OCI-LY7 (cell line): ENCODE data around the gene ENKD1. TPM values are rescaled to one million over a fixed set of nuclear protein-coding genes. Genes with fewer than 3 reads are reported as not detected.

Source experiments
- BruUV-seq: library from RNA; stranded (reverse); fragments of 400-500 nt; replicated peaks from 2 replicates; lab custom pipeline; 2021; lab: Mats Ljungman, UMichigan
- CTCF ChIA-PET: fragments of 300-600 bp; sonication (Branson Sonifier 250); formaldehyde crosslinking; loops from one replicate; lab custom pipeline; 2022; ENCODE audit warnings: antibody characterized with exemption; ENCODE audit not compliant: unreplicated experiment; lab: Charles Lee
- POLR2A ChIA-PET: fragments of 300-600 bp; sonication (Branson Sonifier 250); formaldehyde crosslinking; loops from one replicate; lab custom pipeline; 2022; ENCODE audit warnings: antibody characterized with exemption; lab: Charles Lee
- DNase-seq: peaks from one replicate; pipeline ENCODE4 v3.0.0-alpha.2; 2015; ENCODE audit warnings: low spot score
- H2AFZ ChIP-seq: fragments of 200-600 bp; sonication (generic), shearing (Covaris generic); 2 replicates; pipeline ENCODE4 v1.6.1; 2014; ENCODE audit warnings: mild to moderate bottlenecking, antibody characterized with exemption, low read length, moderate library complexity
- H3K27ac ChIP-seq: fragments of 200-600 bp; sonication (generic); 2 replicates; pipeline ENCODE4 v1.5.1; 2014; ENCODE audit warnings: mixed run types, low read depth, mild to moderate bottlenecking, moderate library complexity, low read length, inconsistent platforms; ENCODE audit not compliant: poor library complexity, severe bottlenecking
- H3K36me3 ChIP-seq: fragments of 200-600 bp; sonication (generic); 2 replicates; pipeline ENCODE4 v1.6.1; 2014; ENCODE audit warnings: mild to moderate bottlenecking, antibody characterized with exemption, low read length, moderate library complexity, mixed read lengths; ENCODE audit not compliant: insufficient read depth
- H3K4me1 ChIP-seq: fragments of 200-600 bp; sonication (generic); 2 replicates; pipeline ENCODE4 v1.5.1; 2014; ENCODE audit warnings: mild to moderate bottlenecking, low read length; ENCODE audit not compliant: insufficient read depth, poor library complexity, severe bottlenecking
- H3K4me2 ChIP-seq: fragments of 200-600 bp; sonication (generic); 2 replicates; pipeline ENCODE4 v1.6.1; 2014; ENCODE audit warnings: mild to moderate bottlenecking, low read length
- H3K4me3 ChIP-seq: fragments of 200-600 bp; sonication (generic); 2 replicates; pipeline ENCODE4 v1.5.1; 2014; ENCODE audit warnings: mild to moderate bottlenecking, low read depth, low read length; ENCODE audit not compliant: poor library complexity, severe bottlenecking
- H3K79me2 ChIP-seq: fragments of 200-600 bp; sonication (generic); 2 replicates; pipeline ENCODE4 v1.6.1; 2016; ENCODE audit warnings: low read depth, mild to moderate bottlenecking, low read length, moderate library complexity, mixed read lengths; ENCODE audit not compliant: insufficient read depth
- H3K9me2 ChIP-seq: fragments of 200-600 bp; sonication (generic); 2 replicates; pipeline ENCODE4 v1.6.1; 2016; ENCODE audit warnings: mild to moderate bottlenecking, low read length, mixed read lengths; ENCODE audit not compliant: insufficient read depth
- H3K9me3 ChIP-seq: fragments of 200-600 bp; sonication (generic); 2 replicates; pipeline ENCODE4 v1.6.1; 2014; ENCODE audit warnings: mild to moderate bottlenecking, mixed run types, low read length, mixed read lengths
- H4K20me1 ChIP-seq: fragments of 200-600 bp; sonication (generic); 2 replicates; pipeline ENCODE4 v1.6.1; 2014; ENCODE audit warnings: mild to moderate bottlenecking, antibody characterized with exemption, low read length, moderate library complexity, mixed read lengths; ENCODE audit not compliant: insufficient read depth
- EZH2phosphoT487 ChIP-seq: fragments of 200-600 bp; sonication (generic); IDR thresholded peaks from 2 replicates; pipeline ENCODE4 v1.6.1; 2018; ENCODE audit warnings: low read depth, borderline replicate concordance, mild to moderate bottlenecking, mixed run types, antibody characterized with exemption, low read length, moderate library complexity, mixed read lengths
- intact Hi-C: fragments of 100-400 bp; cut with micrococcal nuclease; formaldehyde crosslinking; loops from one replicate; pipeline ENCODE4 v1.10.0; 2022; ENCODE audit not compliant: unreplicated experiment
- total RNA-seq, 2 experiments: library from RNA; depleted of rRNA in 1 of 2; stranded (reverse); fragments of >200 nt in 1 of 2; shearing (Covaris generic) in 1 of 2; gene quantifications; 2 replicates each; pipeline ENCODE4 v1.2.3, GENCODE V29; 2014 to 2022
- TF ChIP-seq, protein P1 (sequence below): fragments of 200-600 bp; sonication (generic); conservative IDR thresholded peaks from 2 replicates; pipeline ENCODE4 v1.5.1; 2014; ENCODE audit warnings: mild to moderate bottlenecking, antibody characterized with exemption, low read length, moderate library complexity, mixed read lengths

Gene ENKD1
- total RNA-seq, 2 experiments from 2014 or later: 8.1 to 15.7 TPM

GRCh38 chr16:67660564-67661028 lies 6.0 kb downstream of the ENKD1 start, which contains the start of gene PARD6A:
Gene PARD6A, plus strand, starts transcription at chr16:67660960. Its CDS starts 79 bp downstream, at chr16:67661039.
- no TSS peak for BruUV-seq
- Histone ChIP-seq H4K20me1 (0 out of 2 replicates have a peak, but pooled peaks cover 7% of the 10 kb centered on the region), H3K36me3 (peaks cover 42% of the 10 kb centered on the region), H3K27ac (peak within 1 kb of the TSS; percentile 81), H3K4me1 (peaks cover 15% of the 10 kb centered on the region), H3K9me2 (no peaks in the 10 kb centered on the region), H2AFZ (peak within 1 kb of the TSS; percentile 86), H3K9me3 (no peaks in the 10 kb centered on the region), H3K4me2 (peak within 1 kb of the TSS; percentile 89), H3K4me3 (peak within 1 kb of the TSS; percentile 83), H3K79me2 (peaks cover 13% of the 10 kb centered on the region; the same call in 1 of the 2 replicates)
- ChIA-PET POLR2A (interaction anchor here (0.7 to 2.6 kb wide), 12 partner anchors 10 to 172 kb away, joined by 3 to 22 read pairs (median 4); partner anchors contain the start of genes CARMIL2 and CTCF), CTCF (interaction anchor here (1.0 to 2.0 kb wide), 3 partner anchors 16 to 415 kb away, joined by 3 to 6 read pairs (median 4); partner anchors contain the start of gene CARMIL2)
- intact Hi-C loops: loop anchor here (1.0 to 2.0 kb wide), 4 partner anchors 98 to 180 kb away; partner anchors contain the start of genes ATP6V0D1 and CTCF
- DNase-seq: peak; percentile 100
- TF ChIP-seq EZH2phosphoT487: no peak
- TF ChIP-seq, protein P1, sequence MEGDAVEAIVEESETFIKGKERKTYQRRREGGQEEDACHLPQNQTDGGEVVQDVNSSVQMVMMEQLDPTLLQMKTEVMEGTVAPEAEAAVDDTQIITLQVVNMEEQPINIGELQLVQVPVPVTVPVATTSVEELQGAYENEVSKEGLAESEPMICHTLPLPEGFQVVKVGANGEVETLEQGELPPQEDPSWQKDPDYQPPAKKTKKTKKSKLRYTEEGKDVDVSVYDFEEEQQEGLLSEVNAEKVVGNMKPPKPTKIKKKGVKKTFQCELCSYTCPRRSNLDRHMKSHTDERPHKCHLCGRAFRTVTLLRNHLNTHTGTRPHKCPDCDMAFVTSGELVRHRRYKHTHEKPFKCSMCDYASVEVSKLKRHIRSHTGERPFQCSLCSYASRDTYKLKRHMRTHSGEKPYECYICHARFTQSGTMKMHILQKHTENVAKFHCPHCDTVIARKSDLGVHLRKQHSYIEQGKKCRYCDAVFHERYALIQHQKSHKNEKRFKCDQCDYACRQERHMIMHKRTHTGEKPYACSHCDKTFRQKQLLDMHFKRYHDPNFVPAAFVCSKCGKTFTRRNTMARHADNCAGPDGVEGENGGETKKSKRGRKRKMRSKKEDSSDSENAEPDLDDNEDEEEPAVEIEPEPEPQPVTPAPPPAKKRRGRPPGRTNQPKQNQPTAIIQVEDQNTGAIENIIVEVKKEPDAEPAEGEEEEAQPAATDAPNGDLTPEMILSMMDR: no peak

DNA sequence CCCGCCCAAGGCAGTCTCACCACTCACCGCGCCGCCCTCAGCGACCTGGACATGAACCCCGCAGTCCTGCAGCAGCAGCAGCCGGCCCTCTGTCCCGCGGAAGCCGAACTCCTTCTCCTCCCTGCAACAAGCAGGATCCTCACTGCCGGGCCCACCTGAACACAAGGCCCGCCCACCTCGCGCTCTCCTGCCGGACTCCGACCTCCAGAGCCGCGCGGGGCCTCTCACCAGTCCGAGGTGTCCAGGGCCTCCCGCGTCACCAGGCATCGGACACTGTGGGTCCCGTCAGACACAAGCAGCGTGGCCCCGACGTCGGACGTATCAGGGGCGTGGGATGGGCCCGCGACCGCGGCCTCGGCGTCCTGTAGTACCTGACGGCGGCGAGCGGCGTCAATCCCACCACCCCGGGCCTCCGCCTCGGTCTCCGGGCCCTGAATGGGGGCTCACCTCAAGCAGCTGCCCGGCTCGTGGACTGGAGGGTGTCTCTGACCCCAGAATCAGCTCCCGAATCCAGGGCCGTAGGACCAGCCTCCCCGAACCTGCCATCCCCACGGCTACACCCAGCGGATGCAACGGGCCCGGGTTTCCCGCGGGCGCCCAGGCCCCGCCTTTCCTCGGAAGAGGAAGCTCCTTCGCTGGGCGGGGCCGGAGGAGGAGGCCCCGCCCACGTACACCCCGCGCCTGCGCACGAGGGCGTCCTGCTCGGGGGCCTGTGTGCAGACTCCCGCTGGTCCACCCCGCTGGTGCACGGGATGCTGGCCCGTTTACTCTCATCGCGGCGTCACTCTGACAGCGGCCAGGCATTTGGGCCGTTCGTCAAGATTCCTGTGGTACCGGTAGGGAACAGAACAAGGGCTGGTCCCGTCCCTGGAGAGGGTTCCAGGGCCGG lies 6.6 kb downstream of the ENKD1 start, which contains the start of gene ACD:
Gene ACD, minus strand, starts transcription at position 586 of the 889 bp plus-strand sequence. Its CDS starts 40 bp downstream, at position 546.
- H4K20me1 ChIP-seq: 0 out of 2 replicates have a peak, but pooled peaks cover 7% of the 10 kb centered on the region
- TF ChIP-seq, protein P1: no peak
- TF ChIP-seq EZH2phosphoT487: no peak
- peak within 1 kb of the TSS; percentile 81 for H3K27ac ChIP-seq
- intact Hi-C loops: loop anchor here (1.0 to 2.0 kb wide), 4 partner anchors 98 to 179 kb away; partner anchors contain the start of genes ATP6V0D1 and CTCF
- H3K9me3 ChIP-seq: no peaks in the 10 kb centered on the region
- H2AFZ ChIP-seq: peak within 1 kb of the TSS; percentile 86
- POLR2A ChIA-PET: interaction anchor here (0.6 to 2.6 kb wide), 13 partner anchors 9 to 171 kb away, joined by 3 to 22 read pairs (median 4); partner anchors contain the start of genes CARMIL2, CTCF and GFOD2
- H3K9me2 ChIP-seq: no peaks in the 10 kb centered on the region
- H3K4me2 ChIP-seq: peak within 1 kb of the TSS; percentile 89
- H3K79me2 ChIP-seq: peaks cover 13% of the 10 kb centered on the region; the same call in 1 of the 2 replicates
- H3K4me3 ChIP-seq: peak within 1 kb of the TSS; percentile 83
- H3K4me1 ChIP-seq: peaks cover 14% of the 10 kb centered on the region
- CTCF ChIA-PET: interaction anchor here (1.0 to 2.0 kb wide), 2 partner anchors 15 to 139 kb away, joined by 3 to 6 read pairs; partner anchors contain the start of gene CARMIL2
- BruUV-seq: TSS peak; percentile 76
- peaks cover 49% of the 10 kb centered on the region for H3K36me3 ChIP-seq
- DNase-seq: peak; percentile 95
